ENCODE results near the gene SRRM3. TPM values are rescaled to one million over a fixed set of nuclear protein-coding genes. Genes with fewer than 3 reads are reported as not detected.

Gene SRRM3
- total and polyA plus RNA-seq, 9 of the 15 experiments (the other 6 are each of a cell fraction or from before 2014, with no cell fraction given) = 0.04 to 0.91 (median 0.46) TPM; not detected in 2

DNA sequence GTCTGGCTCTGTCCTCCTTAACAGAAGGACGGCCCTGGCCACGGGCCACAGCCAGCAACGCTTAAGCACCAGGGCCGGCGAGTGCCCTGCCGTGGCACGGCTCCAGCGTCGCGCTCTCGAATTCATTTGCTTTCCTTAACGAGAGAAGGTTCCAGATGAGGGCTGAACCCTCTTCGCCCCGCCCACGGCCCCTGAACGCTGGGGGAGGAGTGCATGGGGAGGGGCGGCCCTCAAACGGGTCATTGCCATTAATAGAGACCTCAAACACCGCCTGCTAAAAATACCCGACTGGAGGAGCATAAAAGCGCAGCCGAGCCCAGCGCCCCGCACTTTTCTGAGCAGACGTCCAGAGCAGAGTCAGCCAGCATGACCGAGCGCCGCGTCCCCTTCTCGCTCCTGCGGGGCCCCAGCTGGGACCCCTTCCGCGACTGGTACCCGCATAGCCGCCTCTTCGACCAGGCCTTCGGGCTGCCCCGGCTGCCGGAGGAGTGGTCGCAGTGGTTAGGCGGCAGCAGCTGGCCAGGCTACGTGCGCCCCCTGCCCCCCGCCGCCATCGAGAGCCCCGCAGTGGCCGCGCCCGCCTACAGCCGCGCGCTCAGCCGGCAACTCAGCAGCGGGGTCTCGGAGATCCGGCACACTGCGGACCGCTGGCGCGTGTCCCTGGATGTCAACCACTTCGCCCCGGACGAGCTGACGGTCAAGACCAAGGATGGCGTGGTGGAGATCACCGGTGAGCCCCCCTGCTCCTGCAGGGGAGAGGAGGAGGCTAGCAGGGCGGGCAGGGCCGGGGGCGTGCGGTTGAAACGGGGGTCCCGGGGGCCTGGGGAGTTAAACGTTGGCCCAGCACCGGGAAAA is 100.9 kb downstream of the SRRM3 start, which contains the start of gene HSPB1 (continued):
- TF ChIP-seq, protein P1, sequence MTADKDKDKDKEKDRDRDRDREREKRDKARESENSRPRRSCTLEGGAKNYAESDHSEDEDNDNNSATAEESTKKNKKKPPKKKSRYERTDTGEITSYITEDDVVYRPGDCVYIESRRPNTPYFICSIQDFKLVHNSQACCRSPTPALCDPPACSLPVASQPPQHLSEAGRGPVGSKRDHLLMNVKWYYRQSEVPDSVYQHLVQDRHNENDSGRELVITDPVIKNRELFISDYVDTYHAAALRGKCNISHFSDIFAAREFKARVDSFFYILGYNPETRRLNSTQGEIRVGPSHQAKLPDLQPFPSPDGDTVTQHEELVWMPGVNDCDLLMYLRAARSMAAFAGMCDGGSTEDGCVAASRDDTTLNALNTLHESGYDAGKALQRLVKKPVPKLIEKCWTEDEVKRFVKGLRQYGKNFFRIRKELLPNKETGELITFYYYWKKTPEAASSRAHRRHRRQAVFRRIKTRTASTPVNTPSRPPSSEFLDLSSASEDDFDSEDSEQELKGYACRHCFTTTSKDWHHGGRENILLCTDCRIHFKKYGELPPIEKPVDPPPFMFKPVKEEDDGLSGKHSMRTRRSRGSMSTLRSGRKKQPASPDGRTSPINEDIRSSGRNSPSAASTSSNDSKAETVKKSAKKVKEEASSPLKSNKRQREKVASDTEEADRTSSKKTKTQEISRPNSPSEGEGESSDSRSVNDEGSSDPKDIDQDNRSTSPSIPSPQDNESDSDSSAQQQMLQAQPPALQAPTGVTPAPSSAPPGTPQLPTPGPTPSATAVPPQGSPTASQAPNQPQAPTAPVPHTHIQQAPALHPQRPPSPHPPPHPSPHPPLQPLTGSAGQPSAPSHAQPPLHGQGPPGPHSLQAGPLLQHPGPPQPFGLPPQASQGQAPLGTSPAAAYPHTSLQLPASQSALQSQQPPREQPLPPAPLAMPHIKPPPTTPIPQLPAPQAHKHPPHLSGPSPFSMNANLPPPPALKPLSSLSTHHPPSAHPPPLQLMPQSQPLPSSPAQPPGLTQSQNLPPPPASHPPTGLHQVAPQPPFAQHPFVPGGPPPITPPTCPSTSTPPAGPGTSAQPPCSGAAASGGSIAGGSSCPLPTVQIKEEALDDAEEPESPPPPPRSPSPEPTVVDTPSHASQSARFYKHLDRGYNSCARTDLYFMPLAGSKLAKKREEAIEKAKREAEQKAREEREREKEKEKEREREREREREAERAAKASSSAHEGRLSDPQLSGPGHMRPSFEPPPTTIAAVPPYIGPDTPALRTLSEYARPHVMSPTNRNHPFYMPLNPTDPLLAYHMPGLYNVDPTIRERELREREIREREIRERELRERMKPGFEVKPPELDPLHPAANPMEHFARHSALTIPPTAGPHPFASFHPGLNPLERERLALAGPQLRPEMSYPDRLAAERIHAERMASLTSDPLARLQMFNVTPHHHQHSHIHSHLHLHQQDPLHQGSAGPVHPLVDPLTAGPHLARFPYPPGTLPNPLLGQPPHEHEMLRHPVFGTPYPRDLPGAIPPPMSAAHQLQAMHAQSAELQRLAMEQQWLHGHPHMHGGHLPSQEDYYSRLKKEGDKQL (CRISPR knock-in tag; IDR thresholded peaks at IDR 0.05; ENCODE audit: borderline replicate concordance) = no peak; the same call in 1 of the 2 replicates
- TF ChIP-seq XRCC4 (IDR thresholded peaks at IDR 0.05; ENCODE audit: extremely low read depth, insufficient read depth, insufficient read length) = no peak
- TF ChIP-seq WHSC1 (IDR thresholded peaks at IDR 0.05; ENCODE audit: low read length) = no peak
- TF ChIP-seq ZNF609 (CRISPR knock-in tag; IDR thresholded peaks at IDR 0.05; ENCODE audit: borderline replicate concordance) = no peak
- TF ChIP-seq RBM22 (IDR thresholded peaks at IDR 0.05; ENCODE audit: low read depth, low read length, poor library complexity, severe bottlenecking) = peak; percentile 50
- no peak for TF ChIP-seq FUS (optimal IDR thresholded peaks at IDR 0.05; ENCODE audit: low read depth, low read length)
- TF ChIP-seq RUNX1 (IDR thresholded peaks at IDR 0.05; ENCODE audit: low read depth) = no peak
- TF ChIP-seq CC2D1A (IDR thresholded peaks at IDR 0.05) = no peak; the same call in 1 of the 2 replicates
- no peak for TF ChIP-seq PRMT5 (CRISPR knock-in tag; IDR thresholded peaks at IDR 0.05)
- TF ChIP-seq LARP7 (IDR thresholded peaks at IDR 0.05) = no peak
- TF ChIP-seq RBM14 (IDR thresholded peaks at IDR 0.05; ENCODE audit: borderline replicate concordance, insufficient read depth, low read depth, low read length) = 0 out of 2 replicates have a peak, but pooled peaks have one; percentile 90
- no peak for TF ChIP-seq ZBTB8A (IDR thresholded peaks at IDR 0.05; ENCODE audit: partially characterized antibody)
- TF ChIP-seq, protein P2, sequence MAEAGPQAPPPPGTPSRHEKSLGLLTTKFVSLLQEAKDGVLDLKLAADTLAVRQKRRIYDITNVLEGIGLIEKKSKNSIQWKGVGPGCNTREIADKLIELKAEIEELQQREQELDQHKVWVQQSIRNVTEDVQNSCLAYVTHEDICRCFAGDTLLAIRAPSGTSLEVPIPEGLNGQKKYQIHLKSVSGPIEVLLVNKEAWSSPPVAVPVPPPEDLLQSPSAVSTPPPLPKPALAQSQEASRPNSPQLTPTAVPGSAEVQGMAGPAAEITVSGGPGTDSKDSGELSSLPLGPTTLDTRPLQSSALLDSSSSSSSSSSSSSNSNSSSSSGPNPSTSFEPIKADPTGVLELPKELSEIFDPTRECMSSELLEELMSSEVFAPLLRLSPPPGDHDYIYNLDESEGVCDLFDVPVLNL (CRISPR knock-in tag; IDR thresholded peaks at IDR 0.05; ENCODE audit: low read depth) = no peak
- no peak for TF ChIP-seq ETS2 (tag; IDR thresholded peaks at IDR 0.05; ENCODE audit: borderline replicate concordance, poor library complexity, severe bottlenecking)
- no peak for TF ChIP-seq ARHGAP35 (IDR thresholded peaks at IDR 0.05; ENCODE audit: partially characterized antibody)
- TF ChIP-seq BACH1 (tag; IDR thresholded peaks at IDR 0.05) = no peak

Measured in K562 (cell line).